ENCODE measurements around the gene GPRC5A. TPM values are rescaled to one million over a fixed set of nuclear protein-coding genes. Genes with fewer than 3 reads are reported as not detected.
A peak's percentile ranks its signal among the peaks of the same experiment; 100 is the strongest.

The GPRC5A gene
- total and polyA plus RNA-seq, 2 of the 13 experiments (the other 11 are each of a cell fraction or from before 2014, with no cell fraction given), result 0.27 to 3.0 TPM

DNA sequence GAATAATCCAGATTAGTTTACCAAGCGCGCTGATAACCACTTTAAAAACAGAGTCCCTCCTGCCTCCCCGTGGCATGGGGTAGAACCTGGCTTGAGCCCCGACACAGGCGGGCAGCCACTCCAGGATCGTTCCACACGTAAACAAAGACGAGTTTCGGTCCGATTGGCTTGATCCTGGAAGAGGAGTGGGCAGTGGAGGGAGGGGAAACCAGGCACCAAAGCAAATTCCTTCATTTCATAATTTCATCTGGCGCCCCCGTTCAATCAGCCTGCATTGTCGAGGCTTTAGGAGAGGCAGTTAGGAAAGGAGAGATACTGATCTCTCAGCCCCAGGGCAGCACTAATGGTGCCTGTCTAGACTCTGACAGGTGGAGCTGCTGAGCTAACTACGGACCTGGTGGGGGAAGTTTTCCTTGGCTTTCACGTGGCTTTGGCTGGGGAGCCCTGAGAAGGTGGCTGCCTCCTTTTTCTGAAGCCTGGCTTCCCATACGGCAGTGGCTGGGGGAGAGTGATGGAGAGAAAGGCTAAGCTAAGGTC, 751 bp upstream of the GPRC5A start (continued):
- no peak for TF ChIP-seq AGO1 (IDR thresholded peaks at IDR 0.05; ENCODE audit: low read depth, low read length, poor library complexity, severe bottlenecking)
- TF ChIP-seq, protein P1, sequence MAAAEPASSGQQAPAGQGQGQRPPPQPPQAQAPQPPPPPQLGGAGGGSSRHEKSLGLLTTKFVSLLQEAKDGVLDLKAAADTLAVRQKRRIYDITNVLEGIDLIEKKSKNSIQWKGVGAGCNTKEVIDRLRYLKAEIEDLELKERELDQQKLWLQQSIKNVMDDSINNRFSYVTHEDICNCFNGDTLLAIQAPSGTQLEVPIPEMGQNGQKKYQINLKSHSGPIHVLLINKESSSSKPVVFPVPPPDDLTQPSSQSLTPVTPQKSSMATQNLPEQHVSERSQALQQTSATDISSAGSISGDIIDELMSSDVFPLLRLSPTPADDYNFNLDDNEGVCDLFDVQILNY (CRISPR knock-in tag; conservative IDR thresholded peaks at IDR 0.05), result no peak
- TF ChIP-seq ZNF549 (CRISPR knock-in tag; IDR thresholded peaks at IDR 0.05), result no peak
- TF ChIP-seq, protein P2, sequence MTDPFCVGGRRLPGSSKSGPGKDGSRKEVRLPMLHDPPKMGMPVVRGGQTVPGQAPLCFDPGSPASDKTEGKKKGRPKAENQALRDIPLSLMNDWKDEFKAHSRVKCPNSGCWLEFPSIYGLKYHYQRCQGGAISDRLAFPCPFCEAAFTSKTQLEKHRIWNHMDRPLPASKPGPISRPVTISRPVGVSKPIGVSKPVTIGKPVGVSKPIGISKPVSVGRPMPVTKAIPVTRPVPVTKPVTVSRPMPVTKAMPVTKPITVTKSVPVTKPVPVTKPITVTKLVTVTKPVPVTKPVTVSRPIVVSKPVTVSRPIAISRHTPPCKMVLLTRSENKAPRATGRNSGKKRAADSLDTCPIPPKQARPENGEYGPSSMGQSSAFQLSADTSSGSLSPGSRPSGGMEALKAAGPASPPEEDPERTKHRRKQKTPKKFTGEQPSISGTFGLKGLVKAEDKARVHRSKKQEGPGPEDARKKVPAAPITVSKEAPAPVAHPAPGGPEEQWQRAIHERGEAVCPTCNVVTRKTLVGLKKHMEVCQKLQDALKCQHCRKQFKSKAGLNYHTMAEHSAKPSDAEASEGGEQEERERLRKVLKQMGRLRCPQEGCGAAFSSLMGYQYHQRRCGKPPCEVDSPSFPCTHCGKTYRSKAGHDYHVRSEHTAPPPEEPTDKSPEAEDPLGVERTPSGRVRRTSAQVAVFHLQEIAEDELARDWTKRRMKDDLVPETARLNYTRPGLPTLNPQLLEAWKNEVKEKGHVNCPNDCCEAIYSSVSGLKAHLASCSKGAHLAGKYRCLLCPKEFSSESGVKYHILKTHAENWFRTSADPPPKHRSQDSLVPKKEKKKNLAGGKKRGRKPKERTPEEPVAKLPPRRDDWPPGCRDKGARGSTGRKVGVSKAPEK (CRISPR knock-in tag; IDR thresholded peaks at IDR 0.05; ENCODE audit: borderline replicate concordance), result no peak
- TF ChIP-seq ZNF44 (CRISPR knock-in tag; IDR thresholded peaks at IDR 0.05), result no peak
- TF ChIP-seq, protein P3, sequence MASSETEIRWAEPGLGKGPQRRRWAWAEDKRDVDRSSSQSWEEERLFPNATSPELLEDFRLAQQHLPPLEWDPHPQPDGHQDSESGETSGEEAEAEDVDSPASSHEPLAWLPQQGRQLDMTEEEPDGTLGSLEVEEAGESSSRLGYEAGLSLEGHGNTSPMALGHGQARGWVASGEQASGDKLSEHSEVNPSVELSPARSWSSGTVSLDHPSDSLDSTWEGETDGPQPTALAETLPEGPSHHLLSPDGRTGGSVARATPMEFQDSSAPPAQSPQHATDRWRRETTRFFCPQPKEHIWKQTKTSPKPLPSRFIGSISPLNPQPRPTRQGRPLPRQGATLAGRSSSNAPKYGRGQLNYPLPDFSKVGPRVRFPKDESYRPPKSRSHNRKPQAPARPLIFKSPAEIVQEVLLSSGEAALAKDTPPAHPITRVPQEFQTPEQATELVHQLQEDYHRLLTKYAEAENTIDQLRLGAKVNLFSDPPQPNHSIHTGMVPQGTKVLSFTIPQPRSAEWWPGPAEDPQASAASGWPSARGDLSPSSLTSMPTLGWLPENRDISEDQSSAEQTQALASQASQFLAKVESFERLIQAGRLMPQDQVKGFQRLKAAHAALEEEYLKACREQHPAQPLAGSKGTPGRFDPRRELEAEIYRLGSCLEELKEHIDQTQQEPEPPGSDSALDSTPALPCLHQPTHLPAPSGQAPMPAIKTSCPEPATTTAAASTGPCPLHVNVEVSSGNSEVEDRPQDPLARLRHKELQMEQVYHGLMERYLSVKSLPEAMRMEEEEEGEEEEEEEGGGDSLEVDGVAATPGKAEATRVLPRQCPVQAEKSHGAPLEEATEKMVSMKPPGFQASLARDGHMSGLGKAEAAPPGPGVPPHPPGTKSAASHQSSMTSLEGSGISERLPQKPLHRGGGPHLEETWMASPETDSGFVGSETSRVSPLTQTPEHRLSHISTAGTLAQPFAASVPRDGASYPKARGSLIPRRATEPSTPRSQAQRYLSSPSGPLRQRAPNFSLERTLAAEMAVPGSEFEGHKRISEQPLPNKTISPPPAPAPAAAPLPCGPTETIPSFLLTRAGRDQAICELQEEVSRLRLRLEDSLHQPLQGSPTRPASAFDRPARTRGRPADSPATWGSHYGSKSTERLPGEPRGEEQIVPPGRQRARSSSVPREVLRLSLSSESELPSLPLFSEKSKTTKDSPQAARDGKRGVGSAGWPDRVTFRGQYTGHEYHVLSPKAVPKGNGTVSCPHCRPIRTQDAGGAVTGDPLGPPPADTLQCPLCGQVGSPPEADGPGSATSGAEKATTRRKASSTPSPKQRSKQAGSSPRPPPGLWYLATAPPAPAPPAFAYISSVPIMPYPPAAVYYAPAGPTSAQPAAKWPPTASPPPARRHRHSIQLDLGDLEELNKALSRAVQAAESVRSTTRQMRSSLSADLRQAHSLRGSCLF (CRISPR knock-in tag; IDR thresholded peaks at IDR 0.05; ENCODE audit: borderline replicate concordance), result no peak
- TF ChIP-seq ZNF446 (CRISPR knock-in tag; IDR thresholded peaks at IDR 0.05), result no peak
- TF ChIP-seq ZZZ3 (CRISPR knock-in tag; IDR thresholded peaks at IDR 0.05; ENCODE audit: borderline replicate concordance), result no peak
- no peak for TF ChIP-seq ZNF33B (CRISPR knock-in tag; IDR thresholded peaks at IDR 0.05)
- TF ChIP-seq ZNF225 (CRISPR knock-in tag; IDR thresholded peaks at IDR 0.05), result 0 out of 2 replicates have a peak, but pooled peaks have one; percentile 25
- no peak for TF ChIP-seq HNF4A (CRISPR knock-in tag; IDR thresholded peaks at IDR 0.05)
- no peak for TF ChIP-seq ASH2L (IDR thresholded peaks at IDR 0.05; ENCODE audit: insufficient read length, low read depth, low read length)
- no peak for TF ChIP-seq ISL2 (CRISPR knock-in tag; IDR thresholded peaks at IDR 0.05)
- TF ChIP-seq ZSCAN29 (CRISPR knock-in tag; conservative IDR thresholded peaks at IDR 0.05), result no peak
- no peak for TF ChIP-seq ZNF883 (CRISPR knock-in tag; IDR thresholded peaks at IDR 0.05; ENCODE audit: not compliant biosample characterization)
- no peak for TF ChIP-seq ZEB1 (IDR thresholded peaks at IDR 0.05; ENCODE audit: insufficient replicate concordance, low read depth)
- TF ChIP-seq REPIN1 (CRISPR knock-in tag; IDR thresholded peaks at IDR 0.05; ENCODE audit: borderline replicate concordance, low read depth), result no peak
- no peak for TF ChIP-seq PAWR (CRISPR knock-in tag; IDR thresholded peaks at IDR 0.05; ENCODE audit: borderline replicate concordance)
- TF ChIP-seq, protein P4, sequence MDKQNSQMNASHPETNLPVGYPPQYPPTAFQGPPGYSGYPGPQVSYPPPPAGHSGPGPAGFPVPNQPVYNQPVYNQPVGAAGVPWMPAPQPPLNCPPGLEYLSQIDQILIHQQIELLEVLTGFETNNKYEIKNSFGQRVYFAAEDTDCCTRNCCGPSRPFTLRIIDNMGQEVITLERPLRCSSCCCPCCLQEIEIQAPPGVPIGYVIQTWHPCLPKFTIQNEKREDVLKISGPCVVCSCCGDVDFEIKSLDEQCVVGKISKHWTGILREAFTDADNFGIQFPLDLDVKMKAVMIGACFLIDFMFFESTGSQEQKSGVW (CRISPR knock-in tag; IDR thresholded peaks at IDR 0.05; ENCODE audit: borderline replicate concordance), result no peak
- no peak for TF ChIP-seq U2AF2 (IDR thresholded peaks at IDR 0.05; ENCODE audit: low read depth, low read length)
